ENCODE measurements around the gene CRIP2.

The CRIP2 gene

DNA sequence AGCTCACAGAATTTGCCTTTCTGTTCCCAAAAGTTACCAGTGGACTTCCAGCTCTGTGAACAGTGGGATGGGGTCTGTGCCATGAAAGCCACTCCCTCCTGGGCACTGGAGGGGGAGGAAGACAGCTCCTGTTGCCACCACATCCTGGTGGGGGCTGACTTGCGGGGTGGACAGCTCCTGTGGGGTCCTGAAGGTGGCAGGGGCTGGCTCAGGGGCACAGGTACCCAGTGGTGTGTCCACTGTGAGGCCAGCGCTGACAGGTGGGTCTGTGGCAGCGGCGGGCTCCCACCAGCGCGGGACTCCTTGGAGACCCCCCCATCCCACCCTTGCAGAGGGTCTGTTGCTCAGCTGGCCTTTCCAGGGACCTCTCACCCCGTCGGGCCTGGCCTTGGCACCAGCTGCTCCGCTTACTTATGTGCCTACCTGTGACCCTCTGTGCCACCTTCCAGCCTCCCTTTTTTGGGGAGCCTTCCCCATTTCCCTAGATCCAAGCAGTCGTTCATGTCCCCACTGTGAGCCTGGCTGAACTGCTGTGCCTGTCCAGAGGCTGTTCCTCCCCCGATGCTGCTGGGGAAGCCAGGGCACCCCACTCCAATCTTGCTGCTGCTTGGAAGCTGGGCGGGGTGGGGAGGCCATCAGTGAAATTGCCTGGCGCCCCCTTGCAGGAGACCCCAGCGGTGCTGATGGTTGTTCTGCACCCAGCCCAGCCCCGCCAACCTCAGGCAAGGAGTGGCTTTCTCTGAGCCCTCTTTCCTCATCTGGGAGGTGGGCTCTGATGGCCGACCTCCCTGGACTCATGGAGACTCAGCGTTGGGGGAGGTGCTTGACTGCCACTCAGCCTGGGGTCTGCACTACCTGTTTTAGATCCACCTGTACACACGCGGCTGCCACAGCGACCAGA, 18.6 kb downstream of the CRIP2 start:
- no peak for TF ChIP-seq EZH2phosphoT487 (IDR thresholded peaks at IDR 0.05; ENCODE audit: low read depth)
- TF ChIP-seq, protein P1, sequence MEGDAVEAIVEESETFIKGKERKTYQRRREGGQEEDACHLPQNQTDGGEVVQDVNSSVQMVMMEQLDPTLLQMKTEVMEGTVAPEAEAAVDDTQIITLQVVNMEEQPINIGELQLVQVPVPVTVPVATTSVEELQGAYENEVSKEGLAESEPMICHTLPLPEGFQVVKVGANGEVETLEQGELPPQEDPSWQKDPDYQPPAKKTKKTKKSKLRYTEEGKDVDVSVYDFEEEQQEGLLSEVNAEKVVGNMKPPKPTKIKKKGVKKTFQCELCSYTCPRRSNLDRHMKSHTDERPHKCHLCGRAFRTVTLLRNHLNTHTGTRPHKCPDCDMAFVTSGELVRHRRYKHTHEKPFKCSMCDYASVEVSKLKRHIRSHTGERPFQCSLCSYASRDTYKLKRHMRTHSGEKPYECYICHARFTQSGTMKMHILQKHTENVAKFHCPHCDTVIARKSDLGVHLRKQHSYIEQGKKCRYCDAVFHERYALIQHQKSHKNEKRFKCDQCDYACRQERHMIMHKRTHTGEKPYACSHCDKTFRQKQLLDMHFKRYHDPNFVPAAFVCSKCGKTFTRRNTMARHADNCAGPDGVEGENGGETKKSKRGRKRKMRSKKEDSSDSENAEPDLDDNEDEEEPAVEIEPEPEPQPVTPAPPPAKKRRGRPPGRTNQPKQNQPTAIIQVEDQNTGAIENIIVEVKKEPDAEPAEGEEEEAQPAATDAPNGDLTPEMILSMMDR (IDR thresholded peaks at IDR 0.05; ENCODE audit: low read depth, low read length) = no peak
- Histone ChIP-seq H3K9me3 (ENCODE audit: insufficient read depth, low read length) (no peaks in the 10 kb centered on the region), H3K36me3 (replicated peaks; ENCODE audit: low read depth, low read length) (peaks cover 6% of the 10 kb centered on the region), H3K27me3 (ENCODE audit: low read depth, low read length) (no peaks in the 10 kb centered on the region), H3K9ac (ENCODE audit: low read length) (no peak overlapping the region), H3K4me1 (ENCODE audit: low read length) (peaks cover 21% of the 10 kb centered on the region), H4K20me1 (ENCODE audit: insufficient read depth, low read length) (peaks cover 11% of the 10 kb centered on the region), H3K79me2 (ENCODE audit: low read length) (peaks cover 21% of the 10 kb centered on the region), H3K4me3 (ENCODE audit: low read length) (no peak overlapping the region), H3K27ac (ENCODE audit: low read length) (no peak overlapping the region), H2AFZ (ENCODE audit: low read depth, low read length) (no peak overlapping the region), H3K4me2 (ENCODE audit: low read length) (no peak overlapping the region)

DNA sequence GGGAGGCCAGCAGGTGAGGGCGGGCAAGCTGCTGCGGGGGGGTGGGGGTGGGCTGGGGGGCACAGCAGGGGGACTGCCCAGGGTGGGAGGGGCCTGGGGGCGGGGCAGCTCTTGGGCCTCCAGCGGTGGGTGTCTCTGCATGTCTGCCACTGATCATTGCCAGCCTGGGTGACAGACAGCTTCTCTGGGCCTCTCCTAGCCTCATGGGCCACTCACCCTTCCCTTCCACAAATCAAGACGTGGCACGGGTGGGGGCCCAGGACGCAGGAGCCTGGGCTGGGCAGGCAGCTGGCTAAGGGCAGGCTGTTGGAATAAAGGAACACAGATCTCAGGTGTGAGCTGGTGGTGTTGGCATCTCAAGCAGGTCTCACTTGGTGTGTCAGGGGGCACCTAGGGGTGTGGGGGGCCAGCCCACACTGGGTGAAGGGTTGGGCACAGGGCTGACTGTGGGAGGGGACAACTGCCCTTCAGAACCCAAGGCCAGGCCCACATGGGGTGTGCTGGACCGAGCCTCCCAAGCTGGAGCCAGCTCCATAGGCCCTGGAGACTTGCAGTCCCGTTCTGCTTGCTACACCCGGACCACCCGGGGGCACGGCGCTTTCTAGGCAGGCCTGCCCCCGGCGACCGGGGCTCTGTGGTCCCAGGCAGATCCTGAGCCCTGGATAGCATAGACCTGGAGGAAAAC, 19.4 kb downstream of the CRIP2 start:
- TF ChIP-seq, protein P1 (IDR thresholded peaks at IDR 0.05; ENCODE audit: low read depth, low read length) = no peak
- no peak for TF ChIP-seq EZH2phosphoT487 (IDR thresholded peaks at IDR 0.05; ENCODE audit: low read depth)
- no peaks in the 10 kb centered on the region for H3K27me3 ChIP-seq (ENCODE audit: low read depth, low read length)
- peaks cover 14% of the 10 kb centered on the region for H3K4me1 ChIP-seq (ENCODE audit: low read length)
- H2AFZ ChIP-seq (ENCODE audit: low read depth, low read length) = no peak overlapping the region
- no peak overlapping the region for H3K27ac ChIP-seq (ENCODE audit: low read length)
- peaks cover 11% of the 10 kb centered on the region for H4K20me1 ChIP-seq (ENCODE audit: insufficient read depth, low read length)
- H3K4me3 ChIP-seq (ENCODE audit: low read length) = no peak overlapping the region
- H3K36me3 ChIP-seq (replicated peaks; ENCODE audit: low read depth, low read length) = peaks cover 6% of the 10 kb centered on the region
- peaks cover 13% of the 10 kb centered on the region for H3K79me2 ChIP-seq (ENCODE audit: low read length)
- no peak overlapping the region for H3K4me2 ChIP-seq (ENCODE audit: low read length)
- no peaks in the 10 kb centered on the region for H3K9me3 ChIP-seq (ENCODE audit: insufficient read depth, low read length)
- no peak overlapping the region for H3K9ac ChIP-seq (ENCODE audit: low read length)

DNA sequence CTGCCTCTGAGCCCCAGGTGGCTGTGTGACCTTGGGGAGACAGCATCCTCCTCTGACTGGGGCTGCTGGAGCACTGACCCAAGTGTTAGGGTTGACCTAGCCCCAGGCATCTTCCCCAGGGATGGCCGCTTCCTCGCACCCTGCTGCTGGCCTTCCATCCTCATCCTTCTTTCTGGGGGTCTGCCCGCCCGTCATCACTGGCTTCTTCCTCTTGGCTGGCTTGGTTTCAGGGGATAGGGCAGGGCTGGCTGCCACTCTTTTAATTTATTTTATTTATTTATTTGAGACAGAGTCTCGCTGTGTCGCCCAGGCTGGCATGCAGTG, 19.9 kb downstream of the CRIP2 start:
- no peaks in the 10 kb centered on the region for H3K9me3 ChIP-seq (ENCODE audit: insufficient read depth, low read length)
- TF ChIP-seq, protein P1 (IDR thresholded peaks at IDR 0.05; ENCODE audit: low read depth, low read length) = no peak
- TF ChIP-seq EZH2phosphoT487 (IDR thresholded peaks at IDR 0.05; ENCODE audit: low read depth) = no peak
- H4K20me1 ChIP-seq (ENCODE audit: insufficient read depth, low read length) = peaks cover 11% of the 10 kb centered on the region
- H2AFZ ChIP-seq (ENCODE audit: low read depth, low read length) = no peak overlapping the region
- H3K4me2 ChIP-seq (ENCODE audit: low read length) = no peak overlapping the region
- H3K79me2 ChIP-seq (ENCODE audit: low read length) = peaks cover 8% of the 10 kb centered on the region
- H3K27me3 ChIP-seq (ENCODE audit: low read depth, low read length) = no peaks in the 10 kb centered on the region
- peaks cover 6% of the 10 kb centered on the region for H3K36me3 ChIP-seq (replicated peaks; ENCODE audit: low read depth, low read length)
- H3K4me1 ChIP-seq (ENCODE audit: low read length) = peaks cover 9% of the 10 kb centered on the region
- H3K4me3 ChIP-seq (ENCODE audit: low read length) = no peak overlapping the region
- no peak overlapping the region for H3K27ac ChIP-seq (ENCODE audit: low read length)
- no peak overlapping the region for H3K9ac ChIP-seq (ENCODE audit: low read length)

All from OCI-LY3 (cell line).